GM12891 (cell line): ENCODE measurements around the gene NBEAL1.

ENCODE experiments used
- DNase-seq: peaks from one replicate; pipeline ENCODE4 v3.0.0; 2011; ENCODE audit warnings: low spot score; ENCODE audit not compliant: insufficient read length
- FAIRE-seq: peaks from 2 replicates; lab custom pipeline; 2011; peaks lifted over from hg19 to GRCh38; lab: Jason Lieb, UNC
- PAX5 ChIP-seq: IDR thresholded peaks from 2 replicates; pipeline ENCODE4 v1.6.1; 2011; ENCODE audit warnings: low read length, moderate library complexity, mild to moderate bottlenecking; ENCODE audit not compliant: insufficient read depth, severe bottlenecking
- POLR2A ChIP-seq: IDR thresholded peaks from 2 replicates; pipeline ENCODE4 v1.6.1; 2011; ENCODE audit warnings: low read depth, low read length, control low read depth
- POLR2AphosphoS5 ChIP-seq: IDR thresholded peaks from 2 replicates; pipeline ENCODE4 v1.6.1; 2011; ENCODE audit warnings: low read depth, low read length, control low read depth
- POU2F2 ChIP-seq: IDR thresholded peaks from 2 replicates; pipeline ENCODE4 v1.6.1; 2011; ENCODE audit warnings: low read depth, mild to moderate bottlenecking, control low read depth, low read length, moderate library complexity
- SPI1 ChIP-seq: IDR thresholded peaks from 2 replicates; pipeline ENCODE4 v1.6.1; 2011; ENCODE audit warnings: low read depth, low read length, control low read depth
- TAF1 ChIP-seq: IDR thresholded peaks from 2 replicates; pipeline ENCODE4 v1.6.1; 2011; ENCODE audit warnings: low read depth, low read length, control low read depth

Gene NBEAL1

DNA sequence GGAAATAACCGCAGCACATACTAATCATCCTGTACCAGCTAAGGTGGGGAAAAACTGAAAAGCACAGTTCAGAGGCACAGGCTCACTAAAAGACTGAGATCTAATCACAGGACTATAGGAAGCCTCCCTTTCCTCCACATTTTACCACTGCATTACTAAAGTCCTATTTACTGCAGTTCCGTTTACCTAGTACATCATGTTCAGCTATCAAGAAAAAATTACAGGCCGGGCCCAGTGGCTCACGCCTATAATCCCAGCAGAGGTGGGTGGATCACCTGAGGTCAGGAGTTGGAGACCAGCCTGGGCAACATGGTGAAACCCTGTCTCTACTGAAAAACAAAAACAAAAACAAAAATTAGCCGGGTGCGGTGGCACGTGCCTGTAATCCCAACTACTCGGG is 11.0 kb upstream of the NBEAL1 start:
- DNase-seq (no peak), FAIRE-seq (no peak)
- TF ChIP-seq TAF1 (no peak), POU2F2 (no peak), SPI1 (no peak), PAX5 (no peak), POLR2A (no peak), POLR2AphosphoS5 (no peak)

DNA sequence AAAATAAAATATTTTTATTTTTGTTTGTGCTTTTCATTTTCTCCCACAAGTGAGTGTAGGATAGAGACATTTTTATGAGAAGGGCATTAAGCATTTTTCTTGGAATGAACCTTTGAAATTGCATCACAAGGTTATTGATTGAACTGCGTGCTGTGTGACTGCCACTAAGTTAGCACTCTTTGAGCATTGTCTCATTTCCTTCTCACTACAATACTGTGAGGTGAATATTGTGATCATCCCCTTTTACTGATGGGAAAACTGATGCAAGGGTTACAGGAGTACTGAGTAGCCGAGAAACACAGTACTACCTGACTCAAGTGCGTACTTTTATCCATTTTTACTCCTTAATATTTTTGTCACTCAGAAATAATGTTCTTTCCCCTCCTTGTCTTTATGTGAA is 2.0 kb downstream of the NBEAL1 start:
- FAIRE-seq (peak; percentile 81), DNase-seq (no peak)
- no peak for TF ChIP-seq POU2F2
- no peak for TF ChIP-seq SPI1
- no peak for TF ChIP-seq TAF1
- no peak for TF ChIP-seq POLR2A
- no peak for TF ChIP-seq POLR2AphosphoS5
- no peak for TF ChIP-seq PAX5

DNA sequence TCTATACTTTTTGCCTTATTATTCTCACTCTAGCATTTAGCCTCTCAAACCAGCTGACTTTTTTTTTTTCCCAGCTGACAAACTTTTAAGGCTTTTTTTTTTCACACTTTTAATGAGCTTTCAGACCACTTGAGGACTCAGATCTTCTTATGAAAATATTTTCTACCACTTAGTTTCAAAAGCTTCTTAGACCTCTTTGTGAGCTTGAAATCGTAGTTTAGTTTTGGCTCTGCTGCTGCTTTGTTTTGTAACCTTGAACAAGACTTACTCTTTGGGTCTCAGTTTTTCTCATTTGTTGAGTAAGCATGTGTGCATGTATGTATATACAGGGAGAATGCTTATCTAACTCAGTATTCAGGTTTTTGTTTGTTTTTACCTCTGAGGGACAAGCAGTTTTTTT is 3.5 kb downstream of the NBEAL1 start:
- DNase-seq: no peak
- TF ChIP-seq SPI1: no peak
- TF ChIP-seq TAF1: no peak
- TF ChIP-seq PAX5: no peak
- TF ChIP-seq POLR2A: no peak
- no peak for TF ChIP-seq POU2F2
- TF ChIP-seq POLR2AphosphoS5: no peak
- FAIRE-seq: no peak

DNA sequence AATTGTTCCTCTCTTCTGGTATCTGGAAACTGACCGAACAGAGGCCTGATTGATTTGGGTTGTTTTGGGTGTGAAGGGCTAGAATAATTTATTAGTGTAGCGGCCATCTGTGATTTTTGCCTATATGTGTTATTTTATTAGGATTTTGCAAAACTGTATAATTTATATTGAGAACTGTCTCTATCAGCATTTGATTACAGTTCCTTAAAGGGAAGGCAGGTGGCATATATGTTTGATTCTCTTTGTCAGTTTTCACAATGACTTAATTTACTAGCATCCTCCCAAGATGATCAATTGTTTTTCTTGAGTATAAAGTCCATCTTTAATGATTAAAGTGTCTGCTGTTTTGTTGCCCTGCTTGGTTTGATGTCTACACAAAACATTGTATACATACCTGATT is 4.5 kb downstream of the NBEAL1 start:
- FAIRE-seq (peak; percentile 63), DNase-seq (no peak)
- TF ChIP-seq POLR2AphosphoS5 (no peak), POLR2A (no peak), POU2F2 (no peak)

DNA sequence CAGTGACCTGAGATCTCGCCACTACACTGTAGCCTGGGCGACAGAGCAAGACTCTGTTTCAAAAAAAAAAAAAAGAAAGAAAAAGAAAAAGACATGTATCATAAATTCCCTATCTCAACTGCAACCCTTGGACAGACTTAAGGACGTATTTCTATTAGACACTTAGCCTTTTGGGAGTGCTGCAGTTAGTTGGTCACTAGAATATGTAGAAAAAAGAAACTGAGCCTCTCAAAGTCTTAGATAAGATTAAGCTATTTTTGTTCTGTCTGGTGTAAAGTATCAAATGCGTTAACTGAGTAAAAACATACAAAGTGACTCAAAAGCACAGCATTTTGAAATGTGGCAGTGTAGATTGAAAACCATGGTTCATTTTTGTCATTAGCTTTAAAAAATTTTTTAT is 7.3 kb downstream of the NBEAL1 start:
- DNase-seq (no peak), FAIRE-seq (no peak)
- no peak for TF ChIP-seq SPI1
- no peak for TF ChIP-seq POLR2AphosphoS5
- TF ChIP-seq POLR2A: no peak
- TF ChIP-seq POU2F2: no peak
- TF ChIP-seq PAX5: no peak
- no peak for TF ChIP-seq TAF1

DNA sequence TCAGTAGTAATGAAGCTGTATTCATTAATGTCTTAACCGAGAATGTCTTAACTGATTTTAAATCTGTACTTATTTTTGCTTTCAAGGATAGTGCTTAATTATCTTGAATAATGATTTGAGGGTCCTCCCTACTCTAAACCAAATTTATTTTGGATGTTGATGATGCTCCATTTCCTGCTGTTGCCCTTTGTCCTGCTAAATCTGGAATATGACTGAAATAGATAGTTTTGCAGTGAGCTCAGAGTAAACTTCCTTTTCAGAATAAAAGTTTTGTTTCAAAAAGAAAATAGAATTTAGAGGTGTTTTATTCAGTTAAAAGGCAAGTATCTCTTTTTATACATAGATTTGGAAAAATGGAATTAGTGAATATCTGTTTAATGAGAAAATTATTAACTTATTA is 8.1 kb downstream of the NBEAL1 start:
- no peak for DNase-seq
- no peak for FAIRE-seq
- no peak for TF ChIP-seq SPI1
- TF ChIP-seq POU2F2: no peak
- no peak for TF ChIP-seq POLR2A
- no peak for TF ChIP-seq PAX5
- TF ChIP-seq TAF1: no peak
- TF ChIP-seq POLR2AphosphoS5: no peak

DNA sequence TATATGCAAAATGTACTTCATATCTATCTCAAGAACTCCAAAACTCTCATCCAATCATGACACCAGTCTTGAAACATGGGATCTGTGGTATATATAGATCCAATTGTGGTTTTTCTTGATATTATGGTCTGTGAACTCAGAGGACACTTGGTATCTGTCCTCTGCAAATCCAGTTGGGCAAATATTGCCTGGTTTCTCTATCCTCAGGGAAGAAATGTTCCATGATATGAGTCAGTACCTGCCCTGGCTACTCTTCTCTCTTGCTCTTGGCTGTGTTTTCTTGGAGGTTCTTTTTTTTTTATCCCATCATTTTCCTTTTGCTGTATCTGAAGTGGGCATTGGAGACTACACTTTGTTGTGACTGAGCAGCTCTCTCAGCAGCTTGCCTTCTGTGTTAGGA is 10.9 kb downstream of the NBEAL1 start:
- no peak for FAIRE-seq
- no peak for TF ChIP-seq POU2F2
- TF ChIP-seq POLR2A: no peak
- TF ChIP-seq SPI1: no peak
- TF ChIP-seq POLR2AphosphoS5: no peak
- TF ChIP-seq TAF1: no peak
- TF ChIP-seq PAX5: no peak

DNA sequence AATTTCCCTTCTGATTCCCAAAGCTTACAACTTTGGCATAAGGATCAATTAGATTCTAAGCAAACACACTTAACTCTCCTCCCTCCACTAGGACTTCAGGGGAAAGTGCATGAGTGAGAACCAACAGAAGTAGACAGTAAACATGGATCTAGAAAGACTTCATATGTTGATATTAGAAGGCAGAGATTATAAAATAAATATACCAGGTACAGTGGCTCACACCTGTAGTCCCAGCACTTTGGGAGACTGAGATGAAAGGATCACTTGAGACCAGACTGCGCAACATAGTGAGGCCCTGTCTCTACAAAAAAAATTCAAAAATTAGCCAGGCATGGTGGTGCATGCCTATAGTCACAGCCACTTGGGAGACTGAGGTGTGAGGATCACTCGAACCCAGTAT is 15.9 kb downstream of the NBEAL1 start:
- TF ChIP-seq POLR2A (no peak), POU2F2 (no peak), POLR2AphosphoS5 (no peak), TAF1 (no peak), PAX5 (no peak), SPI1 (no peak)
- FAIRE-seq: no peak

More for the DNA sequence above, 10.9 kb downstream of the NBEAL1 start:
- DNase-seq: no peak

DNA sequence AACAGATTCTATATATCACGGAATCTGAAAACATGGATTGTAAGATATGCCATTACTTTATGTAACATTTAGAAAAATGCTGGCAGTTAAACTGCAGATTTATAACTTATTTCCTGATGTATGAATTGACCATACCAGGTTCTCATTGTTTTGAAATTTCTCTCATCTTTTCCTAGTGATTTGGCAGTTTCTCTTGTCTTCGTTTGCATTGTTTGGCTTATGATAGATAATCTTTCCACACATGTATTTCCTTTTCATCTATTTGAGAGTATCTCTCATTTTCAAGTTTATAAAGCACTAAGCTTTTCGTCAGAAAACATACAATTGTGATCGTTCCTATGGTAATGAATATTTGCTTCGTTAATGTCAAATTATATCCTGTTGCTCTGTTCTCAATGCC is 16.3 kb downstream of the NBEAL1 start:
- TF ChIP-seq TAF1: no peak
- TF ChIP-seq PAX5: no peak
- TF ChIP-seq POLR2A: no peak
- no peak for TF ChIP-seq POU2F2
- no peak for TF ChIP-seq SPI1
- TF ChIP-seq POLR2AphosphoS5: no peak
- DNase-seq (no peak), FAIRE-seq (no peak)

More for the DNA sequence above, 15.9 kb downstream of the NBEAL1 start:
- DNase-seq: no peak

DNA sequence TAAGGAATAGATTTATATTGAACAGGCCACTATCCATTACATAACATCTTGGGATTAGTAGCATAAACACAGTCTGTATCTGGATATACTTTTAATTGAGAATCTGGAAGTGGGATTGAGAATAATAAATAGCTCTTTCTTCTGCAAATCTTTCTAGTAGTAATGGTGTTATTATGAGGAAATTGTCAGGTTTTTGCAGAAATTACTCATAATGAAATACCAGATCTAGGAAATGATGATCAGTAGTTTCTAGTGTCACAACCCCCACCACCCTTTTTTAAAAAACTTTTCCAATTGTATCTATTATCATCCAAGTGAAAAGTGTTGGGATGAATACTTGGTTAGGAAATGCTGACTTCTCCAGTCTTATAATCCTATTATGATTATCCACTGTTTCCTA is 18.7 kb downstream of the NBEAL1 start:
- no peak for FAIRE-seq
- no peak for DNase-seq
- TF ChIP-seq TAF1 (no peak), POLR2A (no peak), SPI1 (no peak), POU2F2 (no peak), PAX5 (no peak), POLR2AphosphoS5 (no peak)
